Measurements from ENCODE around the gene HMBS.

DNA sequence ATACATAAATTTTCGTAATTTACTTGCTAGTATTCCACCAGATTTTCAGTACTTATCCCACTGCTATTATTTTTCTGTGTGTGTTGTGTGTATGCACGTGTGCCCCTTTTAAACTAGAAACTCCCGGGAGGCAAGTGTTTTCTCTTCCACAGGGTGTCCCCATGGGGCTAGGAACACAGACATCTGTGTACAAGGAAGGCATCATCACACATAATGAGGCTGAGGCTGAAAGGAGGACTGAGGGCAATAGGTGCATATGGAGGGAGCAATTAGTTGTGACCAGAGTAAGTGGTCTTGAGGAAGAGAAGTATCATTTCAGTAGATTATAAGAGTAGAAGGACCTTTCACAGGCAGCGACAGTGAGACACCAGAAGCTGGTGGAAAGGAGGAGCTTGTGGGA is 19.1 kb downstream of the HMBS start:
- no peak for TF ChIP-seq GABPA (IDR thresholded peaks at IDR 0.05; ENCODE audit: low read depth)
- TF ChIP-seq, protein P1, sequence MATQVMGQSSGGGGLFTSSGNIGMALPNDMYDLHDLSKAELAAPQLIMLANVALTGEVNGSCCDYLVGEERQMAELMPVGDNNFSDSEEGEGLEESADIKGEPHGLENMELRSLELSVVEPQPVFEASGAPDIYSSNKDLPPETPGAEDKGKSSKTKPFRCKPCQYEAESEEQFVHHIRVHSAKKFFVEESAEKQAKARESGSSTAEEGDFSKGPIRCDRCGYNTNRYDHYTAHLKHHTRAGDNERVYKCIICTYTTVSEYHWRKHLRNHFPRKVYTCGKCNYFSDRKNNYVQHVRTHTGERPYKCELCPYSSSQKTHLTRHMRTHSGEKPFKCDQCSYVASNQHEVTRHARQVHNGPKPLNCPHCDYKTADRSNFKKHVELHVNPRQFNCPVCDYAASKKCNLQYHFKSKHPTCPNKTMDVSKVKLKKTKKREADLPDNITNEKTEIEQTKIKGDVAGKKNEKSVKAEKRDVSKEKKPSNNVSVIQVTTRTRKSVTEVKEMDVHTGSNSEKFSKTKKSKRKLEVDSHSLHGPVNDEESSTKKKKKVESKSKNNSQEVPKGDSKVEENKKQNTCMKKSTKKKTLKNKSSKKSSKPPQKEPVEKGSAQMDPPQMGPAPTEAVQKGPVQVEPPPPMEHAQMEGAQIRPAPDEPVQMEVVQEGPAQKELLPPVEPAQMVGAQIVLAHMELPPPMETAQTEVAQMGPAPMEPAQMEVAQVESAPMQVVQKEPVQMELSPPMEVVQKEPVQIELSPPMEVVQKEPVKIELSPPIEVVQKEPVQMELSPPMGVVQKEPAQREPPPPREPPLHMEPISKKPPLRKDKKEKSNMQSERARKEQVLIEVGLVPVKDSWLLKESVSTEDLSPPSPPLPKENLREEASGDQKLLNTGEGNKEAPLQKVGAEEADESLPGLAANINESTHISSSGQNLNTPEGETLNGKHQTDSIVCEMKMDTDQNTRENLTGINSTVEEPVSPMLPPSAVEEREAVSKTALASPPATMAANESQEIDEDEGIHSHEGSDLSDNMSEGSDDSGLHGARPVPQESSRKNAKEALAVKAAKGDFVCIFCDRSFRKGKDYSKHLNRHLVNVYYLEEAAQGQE (IDR thresholded peaks at IDR 0.05; ENCODE audit: insufficient replicate concordance, low read depth): no peak
- TF ChIP-seq, protein P2, sequence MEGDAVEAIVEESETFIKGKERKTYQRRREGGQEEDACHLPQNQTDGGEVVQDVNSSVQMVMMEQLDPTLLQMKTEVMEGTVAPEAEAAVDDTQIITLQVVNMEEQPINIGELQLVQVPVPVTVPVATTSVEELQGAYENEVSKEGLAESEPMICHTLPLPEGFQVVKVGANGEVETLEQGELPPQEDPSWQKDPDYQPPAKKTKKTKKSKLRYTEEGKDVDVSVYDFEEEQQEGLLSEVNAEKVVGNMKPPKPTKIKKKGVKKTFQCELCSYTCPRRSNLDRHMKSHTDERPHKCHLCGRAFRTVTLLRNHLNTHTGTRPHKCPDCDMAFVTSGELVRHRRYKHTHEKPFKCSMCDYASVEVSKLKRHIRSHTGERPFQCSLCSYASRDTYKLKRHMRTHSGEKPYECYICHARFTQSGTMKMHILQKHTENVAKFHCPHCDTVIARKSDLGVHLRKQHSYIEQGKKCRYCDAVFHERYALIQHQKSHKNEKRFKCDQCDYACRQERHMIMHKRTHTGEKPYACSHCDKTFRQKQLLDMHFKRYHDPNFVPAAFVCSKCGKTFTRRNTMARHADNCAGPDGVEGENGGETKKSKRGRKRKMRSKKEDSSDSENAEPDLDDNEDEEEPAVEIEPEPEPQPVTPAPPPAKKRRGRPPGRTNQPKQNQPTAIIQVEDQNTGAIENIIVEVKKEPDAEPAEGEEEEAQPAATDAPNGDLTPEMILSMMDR (IDR thresholded peaks at IDR 0.05; ENCODE audit: insufficient read depth, low read length): no peak
- no peak for TF ChIP-seq POLR2AphosphoS5 (IDR thresholded peaks at IDR 0.05; ENCODE audit: low read depth)

Measured in HL-60 (cell line).